Stimulated activated CD4-positive, alpha-beta T cell treated with anti-CD3 and anti-CD28 coated beads, Interleukin-15, amount 100 ng/mL, for 48 hours (primary cell): ENCODE results near the gene HSP90AA1.
"Not testable (repeated sequence)": the region's sequence is repeated elsewhere in the genome, so short reads cannot be mapped to it uniquely, and the experiment has no call there.

Experiments
- DNase-seq, 2 donors: peaks; one replicate each; pipeline ENCODE4 v3.0.0-alpha.2; 2020; ENCODE audit warnings: low read depth in 2 of 2

The HSP90AA1 gene

GRCh38 chr14:102086972-102087761 lies at the start of gene HSP90AA1:
Gene HSP90AA1 (minus strand): TSS chr14:102087044. CDS start chr14:102086378, 666 bp downstream.
- DNase-seq, result peak; percentile 91 to 93

GRCh38 chr14:102135456-102135855 lies 48.6 kb upstream of the HSP90AA1 start:
- DNase-seq, result not testable (repeated sequence)

GRCh38 chr14:102134719-102135118 lies 47.9 kb upstream of the HSP90AA1 start:
- not testable (repeated sequence) for DNase-seq

GRCh38 chr14:102134021-102134420 lies 47.2 kb upstream of the HSP90AA1 start:
- not testable (repeated sequence) for DNase-seq

- no peak for DNase-seq
Measured at GRCh38 chr14:102131741-102132140, 44.9 kb upstream of the HSP90AA1 start.

GRCh38 chr14:102126807-102127455 lies 40.1 kb upstream of the HSP90AA1 start:
- no peak for DNase-seq

- no peak for DNase-seq
Measured at GRCh38 chr14:102125546-102125945, 38.7 kb upstream of the HSP90AA1 start.

- no peak for DNase-seq
Measured at GRCh38 chr14:102124419-102124818, 37.6 kb upstream of the HSP90AA1 start.

GRCh38 chr14:102121567-102121966 lies 34.7 kb upstream of the HSP90AA1 start:
- DNase-seq, result no peak

- DNase-seq, result no peak
Measured at GRCh38 chr14:102120888-102121287, 34.0 kb upstream of the HSP90AA1 start.

- no peak for DNase-seq
Measured at GRCh38 chr14:102117852-102118251, 31.0 kb upstream of the HSP90AA1 start.

GRCh38 chr14:102116361-102117180 lies 29.7 kb upstream of the HSP90AA1 start:
- DNase-seq, result no peak

- no peak for DNase-seq
Measured at GRCh38 chr14:102111101-102111500, 24.3 kb upstream of the HSP90AA1 start.

GRCh38 chr14:102109332-102109731 lies 22.5 kb upstream of the HSP90AA1 start:
- DNase-seq, result not testable (repeated sequence)

- no peak for DNase-seq
Measured at GRCh38 chr14:102105369-102105768, 18.5 kb upstream of the HSP90AA1 start.

GRCh38 chr14:102103062-102103695 lies 16.3 kb upstream of the HSP90AA1 start:
- no peak for DNase-seq

- DNase-seq, result no peak
Measured at GRCh38 chr14:102097441-102098135, 10.7 kb upstream of the HSP90AA1 start.

GRCh38 chr14:102096569-102097188 lies 9.8 kb upstream of the HSP90AA1 start:
- DNase-seq, result peak; percentile 19 to 63

GRCh38 chr14:102095871-102096568 lies 9.2 kb upstream of the HSP90AA1 start:
- no peak for DNase-seq
